ENCODE measurements around the gene SFTA2.
A peak's percentile ranks its signal among the peaks of the same experiment; 100 is the strongest.
"Not testable (repeated sequence)": the region's sequence is repeated elsewhere in the genome, so short reads cannot be mapped to it uniquely, and the experiment has no call there.

SFTA2 gene

GRCh38 chr6:30942338-30943060 lies 10.5 kb upstream of the SFTA2 start:
- peak in 1 of 6 experiments; percentile 4 for DNase-seq

GRCh38 chr6:30940361-30940986 lies 8.5 kb upstream of the SFTA2 start, which contains the start of gene MUCL3:
Gene MUCL3, plus strand, starts transcription at chr6:30940973. Its CDS starts 27 bp downstream, at chr6:30941000.
- no peak for DNase-seq

- no peak for DNase-seq
Measured at GRCh38 chr6:30939473-30939872, 7.5 kb upstream of the SFTA2 start.

GRCh38 chr6:30938730-30939129 lies 6.8 kb upstream of the SFTA2 start:
- DNase-seq, result no peak

- no peak for DNase-seq
Measured at GRCh38 chr6:30937265-30937664, 5.3 kb upstream of the SFTA2 start.

- no peak for DNase-seq
Measured at GRCh38 chr6:30935018-30935417, 3.0 kb upstream of the SFTA2 start.

GRCh38 chr6:30932665-30933365 lies 845 bp upstream of the SFTA2 start:
- no peak for DNase-seq

- DNase-seq, result no peak
Measured at GRCh38 chr6:30931272-30931671, 698 bp downstream of the SFTA2 start.

- DNase-seq, result no peak
Measured at GRCh38 chr6:30930506-30930905, 1.5 kb downstream of the SFTA2 start.

- DNase-seq, result no peak
Measured at GRCh38 chr6:30928677-30929076, 3.3 kb downstream of the SFTA2 start.

GRCh38 chr6:30927080-30927479 lies 4.9 kb downstream of the SFTA2 start:
- not testable (repeated sequence) for DNase-seq

GRCh38 chr6:30926644-30927043 lies 5.3 kb downstream of the SFTA2 start:
- no peak for DNase-seq

GRCh38 chr6:30924040-30924627 lies 7.8 kb downstream of the SFTA2 start:
- not testable (repeated sequence) for DNase-seq

- no peak for DNase-seq
Measured at GRCh38 chr6:30922447-30922852, 9.5 kb downstream of the SFTA2 start.

- no peak for DNase-seq
Measured at GRCh38 chr6:30918670-30919069, 13.3 kb downstream of the SFTA2 start.

GRCh38 chr6:30917487-30917886 lies 14.5 kb downstream of the SFTA2 start:
- DNase-seq, result no peak

- no peak for DNase-seq
Measured at GRCh38 chr6:30917041-30917440, 14.9 kb downstream of the SFTA2 start.

- peak in 2 of 6 experiments; percentile 22 to 31 for DNase-seq
Measured at GRCh38 chr6:30915591-30915946, 16.4 kb downstream of the SFTA2 start.

- DNase-seq, result no peak
Measured at GRCh38 chr6:30914854-30915590, 16.9 kb downstream of the SFTA2 start.

GRCh38 chr6:30914076-30914853 lies 17.7 kb downstream of the SFTA2 start, which contains the start of gene VARS2:
Gene VARS2, plus strand, starts transcription at chr6:30914238. Its CDS starts 599 bp downstream, at chr6:30914837.
- DNase-seq, result peak; percentile 72 to 88 (median 86)

- no peak for DNase-seq
Measured at GRCh38 chr6:30913721-30914075, 18.3 kb downstream of the SFTA2 start.

All from stimulated activated naive CD4-positive, alpha-beta T cell (primary cell).